Neural crest cell (in vitro differentiated cells): ENCODE results near the gene GLTP. TPM values are rescaled to one million over a fixed set of nuclear protein-coding genes. Genes with fewer than 3 reads are reported as not detected.

Experiments
- DNase-seq: peaks from one replicate; pipeline ENCODE4 v3.0.0; 2021; ENCODE audit warnings: low read depth, mixed read lengths, low spot score
- H3K27ac Mint-ChIP-seq: one replicate; pipeline ENCODE4 v1.8.0; 2021; ENCODE audit warnings: mild to moderate bottlenecking, mixed read lengths; ENCODE audit not compliant: unreplicated experiment
- H3K27me3 Mint-ChIP-seq: 2 replicates; pipeline ENCODE4 v1.8.0; 2021; ENCODE audit warnings: low read depth, mild to moderate bottlenecking, mixed read lengths
- H3K36me3 Mint-ChIP-seq: 2 replicates; pipeline ENCODE4 v1.8.0; 2021; ENCODE audit warnings: low read depth, mild to moderate bottlenecking, mixed read lengths
- H3K4me1 Mint-ChIP-seq: 2 replicates; pipeline ENCODE4 v1.8.0; 2021; ENCODE audit warnings: mixed read lengths
- H3K4me3 Mint-ChIP-seq: one replicate; pipeline ENCODE4 v1.8.0; 2021; ENCODE audit warnings: mild to moderate bottlenecking, mixed read lengths
- H3K9me3 Mint-ChIP-seq: 2 replicates; pipeline ENCODE4 v1.8.0; 2021; ENCODE audit warnings: mixed read lengths
- total RNA-seq: library from RNA; stranded (reverse); gene quantifications from 2 replicates; pipeline ENCODE4 v1.2.1, GENCODE V29; 2021
- TF ChIP-seq, protein P1 (sequence below): fragments of 200-600 bp; sonication (generic); conservative IDR thresholded peaks from 2 replicates; pipeline ENCODE4 v1.5.0; 2021; ENCODE audit warnings: antibody characterized with exemption, mild to moderate bottlenecking

GLTP gene
- total RNA-seq, 1 donor from 2014 or later, result 34.0 TPM

DNA sequence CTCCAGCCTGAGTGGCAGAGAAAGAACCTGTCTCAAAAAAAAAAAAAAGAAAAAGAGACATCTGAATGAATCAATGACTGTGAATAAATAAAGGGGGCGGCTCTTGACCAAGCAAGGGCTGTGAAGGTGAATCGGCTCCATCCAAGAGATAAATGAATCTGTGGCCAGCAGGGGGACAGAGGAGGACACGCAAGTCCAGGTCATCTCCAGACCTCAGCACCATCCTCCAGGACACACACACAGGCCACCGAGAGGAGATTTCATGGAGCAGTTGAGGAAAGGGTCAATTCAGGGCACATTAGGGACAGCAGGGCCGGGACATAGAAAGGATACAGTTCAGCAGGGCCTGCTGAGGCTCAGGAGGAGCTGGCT is 68.7 kb downstream of the GLTP start:
- no peak for DNase-seq
- H3K4me3 Mint-ChIP-seq, result no peak overlapping the region

DNA sequence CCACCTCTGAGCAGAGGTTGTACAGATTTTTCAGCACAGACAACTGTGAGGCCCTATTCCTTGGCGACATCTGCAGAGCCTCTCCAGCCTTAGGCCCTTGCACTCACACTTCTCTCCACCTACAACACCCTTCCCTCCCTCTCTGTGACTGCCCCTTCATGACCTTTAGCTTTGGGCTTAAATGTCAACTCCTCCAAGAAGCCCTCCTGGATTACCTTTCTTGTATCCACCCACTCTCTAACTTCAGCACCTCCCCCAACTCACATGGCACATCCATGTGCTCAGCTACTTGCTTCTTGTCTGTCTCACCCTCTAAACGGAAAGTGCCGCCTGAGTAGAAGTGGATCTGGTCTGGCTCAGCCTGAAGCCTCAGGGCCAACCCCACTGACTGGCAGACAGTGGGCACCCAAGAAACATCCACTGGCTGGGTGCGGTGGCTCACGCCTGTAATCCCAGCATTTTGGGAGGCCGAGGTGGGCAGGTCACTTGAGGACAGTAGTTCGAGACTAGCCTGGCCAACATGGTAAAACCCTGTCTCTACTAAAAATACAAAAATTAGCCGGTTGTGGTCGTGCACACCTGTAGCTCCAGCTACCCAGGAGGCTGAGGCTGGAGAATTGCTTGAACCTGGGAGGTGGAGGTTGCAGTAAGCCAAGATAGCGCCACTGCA is 69.3 kb downstream of the GLTP start:
- Mint-ChIP-seq H3K4me1 (no peaks in the 10 kb centered on the region), H3K27me3 (no peaks in the 10 kb centered on the region), H3K27ac (no peak overlapping the region), H3K9me3 (no peaks in the 10 kb centered on the region), H3K36me3 (no peaks in the 10 kb centered on the region), H3K4me3 (no peak overlapping the region)
- DNase-seq, result no peak
- TF ChIP-seq, protein P1, sequence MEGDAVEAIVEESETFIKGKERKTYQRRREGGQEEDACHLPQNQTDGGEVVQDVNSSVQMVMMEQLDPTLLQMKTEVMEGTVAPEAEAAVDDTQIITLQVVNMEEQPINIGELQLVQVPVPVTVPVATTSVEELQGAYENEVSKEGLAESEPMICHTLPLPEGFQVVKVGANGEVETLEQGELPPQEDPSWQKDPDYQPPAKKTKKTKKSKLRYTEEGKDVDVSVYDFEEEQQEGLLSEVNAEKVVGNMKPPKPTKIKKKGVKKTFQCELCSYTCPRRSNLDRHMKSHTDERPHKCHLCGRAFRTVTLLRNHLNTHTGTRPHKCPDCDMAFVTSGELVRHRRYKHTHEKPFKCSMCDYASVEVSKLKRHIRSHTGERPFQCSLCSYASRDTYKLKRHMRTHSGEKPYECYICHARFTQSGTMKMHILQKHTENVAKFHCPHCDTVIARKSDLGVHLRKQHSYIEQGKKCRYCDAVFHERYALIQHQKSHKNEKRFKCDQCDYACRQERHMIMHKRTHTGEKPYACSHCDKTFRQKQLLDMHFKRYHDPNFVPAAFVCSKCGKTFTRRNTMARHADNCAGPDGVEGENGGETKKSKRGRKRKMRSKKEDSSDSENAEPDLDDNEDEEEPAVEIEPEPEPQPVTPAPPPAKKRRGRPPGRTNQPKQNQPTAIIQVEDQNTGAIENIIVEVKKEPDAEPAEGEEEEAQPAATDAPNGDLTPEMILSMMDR, result no peak

More for the DNA sequence above, 68.7 kb downstream of the GLTP start:
- TF ChIP-seq, protein P1, result peak; percentile 36
- no peaks in the 10 kb centered on the region for H3K9me3 Mint-ChIP-seq
- H3K27ac Mint-ChIP-seq, result no peak overlapping the region
- H3K4me1 Mint-ChIP-seq, result no peaks in the 10 kb centered on the region
- H3K36me3 Mint-ChIP-seq, result no peaks in the 10 kb centered on the region
- no peaks in the 10 kb centered on the region for H3K27me3 Mint-ChIP-seq

DNA sequence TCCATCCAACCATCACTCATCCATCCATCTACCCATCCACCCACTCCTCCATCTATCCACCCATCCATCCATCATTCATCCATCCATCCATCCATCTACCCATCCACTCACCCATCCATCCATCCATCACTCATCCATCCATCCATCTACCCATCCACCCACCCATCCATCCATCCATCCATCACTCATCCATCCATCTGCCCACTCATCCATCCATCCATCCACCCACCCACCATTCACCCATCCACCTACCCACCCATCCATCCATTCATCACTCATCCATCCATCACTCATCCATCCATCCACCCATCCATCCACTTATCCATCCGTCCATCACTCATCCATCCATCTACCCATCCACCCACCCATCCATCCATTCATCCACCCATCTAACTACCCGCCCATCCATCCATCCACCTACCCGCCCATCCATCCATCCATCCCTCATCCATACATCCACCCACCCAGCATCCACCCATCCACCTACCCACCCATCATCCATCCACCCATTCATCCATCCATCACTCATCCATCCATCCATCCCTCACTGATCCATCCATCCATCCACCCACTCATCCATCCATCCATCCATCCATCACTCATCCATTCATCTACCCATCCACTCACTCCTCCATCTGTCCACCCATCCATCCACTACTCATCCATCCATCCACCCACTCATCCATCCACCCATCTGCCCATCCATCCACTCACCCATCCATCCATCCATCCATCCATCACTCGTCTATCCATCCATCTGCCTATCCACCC is 71.3 kb downstream of the GLTP start:
- Mint-ChIP-seq H3K4me1 (no peaks in the 10 kb centered on the region), H3K4me3 (no peak overlapping the region), H3K27ac (no peak overlapping the region), H3K36me3 (no peaks in the 10 kb centered on the region), H3K27me3 (no peaks in the 10 kb centered on the region), H3K9me3 (no peaks in the 10 kb centered on the region)
- TF ChIP-seq, protein P1, result no peak
- DNase-seq, result no peak

DNA sequence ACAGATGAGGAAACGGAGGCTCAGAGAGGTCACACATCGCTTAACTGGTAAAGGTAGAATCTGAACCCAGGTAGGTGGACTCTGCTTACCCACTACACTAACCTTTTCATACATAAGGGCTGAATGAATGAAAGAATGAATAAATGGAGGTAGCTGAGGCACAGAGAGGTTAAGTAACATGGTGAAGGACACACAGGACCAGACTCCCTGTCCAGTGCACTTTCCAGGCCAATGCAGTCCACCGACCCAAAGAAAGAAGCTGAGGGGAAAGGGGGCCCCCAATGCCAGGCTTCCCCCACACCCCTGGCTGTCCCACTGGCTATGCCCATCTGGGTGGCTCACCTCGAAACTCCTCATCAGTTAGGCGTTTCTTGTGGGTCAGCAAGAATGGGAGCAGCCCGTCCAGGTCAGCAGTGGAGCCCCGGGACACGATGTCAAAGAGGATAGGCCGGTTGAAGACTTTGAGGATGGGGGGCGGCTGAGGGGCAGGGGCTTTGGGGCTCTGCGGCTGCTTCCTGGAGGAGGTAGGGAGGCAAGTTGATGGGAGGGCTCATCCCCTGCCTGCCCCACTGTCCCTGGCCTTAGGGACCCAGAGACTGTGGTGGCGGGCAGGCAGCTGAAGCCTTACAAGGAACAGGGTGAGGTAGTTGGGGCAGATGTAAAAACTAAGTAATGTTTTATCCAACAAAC is 72.2 kb downstream of the GLTP start:
- Mint-ChIP-seq H3K4me1 (no peaks in the 10 kb centered on the region), H3K27me3 (no peaks in the 10 kb centered on the region), H3K9me3 (no peaks in the 10 kb centered on the region), H3K4me3 (no peak overlapping the region), H3K27ac (no peak overlapping the region), H3K36me3 (no peaks in the 10 kb centered on the region)
- TF ChIP-seq, protein P1, result no peak
- no peak for DNase-seq

DNA sequence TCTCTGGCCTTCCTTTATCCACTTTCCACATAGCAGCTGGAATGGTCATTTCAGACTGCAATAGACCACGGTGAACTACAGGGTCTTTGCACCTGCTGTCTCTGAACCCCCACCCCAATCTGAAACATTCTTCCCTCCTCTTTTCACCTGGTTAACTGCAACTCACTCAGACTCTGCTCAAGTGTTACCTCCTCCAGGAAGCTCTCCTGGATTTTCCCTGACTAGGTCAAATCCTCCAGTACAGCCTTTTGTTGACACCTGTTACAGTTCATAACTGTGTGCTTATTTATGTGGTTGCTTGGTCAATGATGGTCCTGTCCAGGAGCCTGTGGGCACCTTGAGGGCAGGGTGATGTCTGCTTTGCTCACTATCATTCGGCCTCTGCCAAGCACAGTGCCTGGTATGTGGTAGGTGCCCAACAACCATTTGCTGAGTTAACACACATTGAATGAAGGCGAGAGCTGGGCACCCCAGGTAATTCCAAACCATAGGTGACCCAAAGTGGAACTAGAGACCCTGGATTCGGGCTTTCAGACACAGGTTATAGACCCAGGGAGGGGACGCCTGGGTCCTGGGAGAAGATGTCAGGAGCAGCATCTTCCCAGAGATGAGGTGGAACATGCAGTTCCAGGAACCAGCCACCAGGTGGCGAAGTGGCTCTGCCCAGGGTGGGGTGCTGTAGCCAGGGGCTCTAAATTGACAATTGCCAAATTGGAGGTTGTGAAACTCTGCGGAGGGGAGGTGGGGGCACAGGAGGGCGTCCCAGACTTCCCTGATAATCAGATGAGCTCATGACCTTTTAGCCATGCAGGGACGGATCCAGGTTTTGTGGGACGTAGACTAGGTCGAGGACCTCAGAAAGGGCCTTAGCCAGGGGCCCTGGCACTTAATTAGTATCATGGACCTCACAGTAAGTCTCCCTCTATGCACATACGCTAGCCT is 75.2 kb downstream of the GLTP start:
- Mint-ChIP-seq H3K9me3 (no peaks in the 10 kb centered on the region), H3K4me3 (no peak overlapping the region), H3K36me3 (no peaks in the 10 kb centered on the region), H3K27ac (no peak overlapping the region), H3K4me1 (no peaks in the 10 kb centered on the region), H3K27me3 (no peaks in the 10 kb centered on the region)
- DNase-seq, result peak; percentile 68
- TF ChIP-seq, protein P1, result peak; percentile 97
